Neural progenitor cell (in vitro differentiated cells): Measurements from ENCODE around the gene UMAD1.

Source experiments
- CTCF ChIP-seq: fragments of 200-600 bp; sonication (generic); IDR thresholded peaks from 2 replicates; pipeline ENCODE4 v1.5.1; 2017; ENCODE audit warnings: antibody characterized with exemption, mild to moderate bottlenecking
- EZH2 ChIP-seq: fragments of 200-600 bp; sonication (generic); IDR thresholded peaks from 2 replicates; pipeline ENCODE4 v1.6.1; 2017; ENCODE audit warnings: antibody characterized with exemption, mild to moderate bottlenecking, moderate library complexity
- EZH2phosphoT487 ChIP-seq: fragments of 200-600 bp; sonication (generic); IDR thresholded peaks from 2 replicates; pipeline ENCODE4 v1.6.1; 2017; ENCODE audit warnings: antibody characterized with exemption

DNA sequence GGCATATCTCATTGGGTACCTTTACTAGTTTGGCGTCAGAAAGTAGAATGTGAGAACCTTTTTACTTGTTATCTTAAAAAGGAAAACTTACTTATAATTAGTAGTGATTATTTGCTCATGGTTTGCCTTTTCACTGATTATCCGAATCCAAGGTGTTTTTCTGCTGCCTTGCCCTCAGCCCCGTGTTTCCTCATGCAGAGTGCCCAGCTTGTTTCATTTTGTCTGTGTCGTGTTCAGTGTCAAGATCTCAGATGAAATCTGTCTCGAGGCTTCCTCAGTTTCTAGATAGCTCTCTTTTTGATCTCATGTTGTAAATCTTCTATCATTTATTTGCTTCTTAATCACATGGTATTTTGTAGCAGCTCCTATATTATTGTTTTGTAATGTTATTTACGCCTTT is 47.8 kb downstream of the UMAD1 start:
- no peak for TF ChIP-seq CTCF
- no peak for TF ChIP-seq EZH2
- TF ChIP-seq EZH2phosphoT487 = no peak
